Measurements from ENCODE around the gene ERBIN. TPM values are rescaled to one million over a fixed set of nuclear protein-coding genes. Genes with fewer than 3 reads are reported as not detected.

The ERBIN gene
- polyA plus RNA-seq, 1 donor from 2014 or later, result 28.4 TPM

- no peak for TF ChIP-seq RAD21 (conservative IDR thresholded peaks at IDR 0.05)
- H2AFZ ChIP-seq (ENCODE audit: low read depth, low read length), result no peak overlapping the region
- no peaks in the 10 kb centered on the region for H3K9me2 ChIP-seq (ENCODE audit: insufficient read depth, low read length)
- no peaks in the 10 kb centered on the region for H3F3A ChIP-seq (ENCODE audit: insufficient read depth, low read length, poor library complexity, severe bottlenecking)
- no peaks in the 10 kb centered on the region for H3K9me3 ChIP-seq (ENCODE audit: low read length)
- H3K4me3 ChIP-seq (ENCODE audit: low read length), result no peak overlapping the region
- H3K9ac ChIP-seq (ENCODE audit: low read length), result no peak overlapping the region
- no peaks in the 10 kb centered on the region for H4K20me1 ChIP-seq (ENCODE audit: insufficient read depth)
- H3K27me3 ChIP-seq (ENCODE audit: insufficient read depth, low read depth, low read length), result no peaks in the 10 kb centered on the region
- H3K36me3 ChIP-seq (ENCODE audit: insufficient read depth, low read length), result peaks cover 5% of the 10 kb centered on the region
- H3K79me2 ChIP-seq (replicated peaks; ENCODE audit: insufficient read depth, low read length), result no peaks in the 10 kb centered on the region
- H3K4me2 ChIP-seq (ENCODE audit: low read length), result no peak overlapping the region
- no peak overlapping the region for H3K27ac ChIP-seq (ENCODE audit: low read length)
Observed at GRCh38 chr5:66021585-66021984, 95.2 kb downstream of the ERBIN start.

DNA sequence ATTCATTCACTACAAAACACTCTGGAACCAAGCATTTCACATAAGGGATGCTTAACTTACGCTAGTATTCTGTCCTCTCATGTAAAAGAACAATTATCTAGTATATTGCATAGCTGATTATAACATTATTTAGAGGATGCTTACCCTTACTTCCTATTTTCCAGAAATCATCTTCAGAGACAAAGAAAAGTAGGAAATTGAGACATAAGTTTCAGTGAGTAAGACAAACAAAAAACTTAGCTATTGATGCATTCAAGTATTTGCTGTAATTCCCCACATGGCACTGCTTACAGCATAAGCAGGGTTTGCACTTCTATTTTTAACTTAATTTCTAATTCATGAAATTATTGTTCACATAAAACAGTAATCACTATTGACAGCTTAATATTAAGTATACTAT is 112.9 kb downstream of the ERBIN start:
- Histone ChIP-seq H3K36me3 (ENCODE audit: insufficient read depth, low read length) (no peaks in the 10 kb centered on the region), H3K27me3 (ENCODE audit: insufficient read depth, low read depth, low read length) (no peaks in the 10 kb centered on the region), H2AFZ (ENCODE audit: low read depth, low read length) (no peak overlapping the region), H3K27ac (ENCODE audit: low read length) (no peak overlapping the region), H4K20me1 (ENCODE audit: insufficient read depth) (no peaks in the 10 kb centered on the region), H3K9me3 (ENCODE audit: low read length) (no peaks in the 10 kb centered on the region), H3K79me2 (replicated peaks; ENCODE audit: insufficient read depth, low read length) (no peaks in the 10 kb centered on the region), H3K4me2 (ENCODE audit: low read length) (no peak overlapping the region), H3K9me2 (ENCODE audit: insufficient read depth, low read length) (no peaks in the 10 kb centered on the region), H3K9ac (ENCODE audit: low read length) (no peak overlapping the region), H3F3A (ENCODE audit: insufficient read depth, low read length, poor library complexity, severe bottlenecking) (no peaks in the 10 kb centered on the region), H3K4me3 (ENCODE audit: low read length) (no peak overlapping the region)
- TF ChIP-seq RAD21 (conservative IDR thresholded peaks at IDR 0.05) (no peak), EZH2 (IDR thresholded peaks at IDR 0.05; ENCODE audit: borderline replicate concordance, insufficient read depth, low read length, poor library complexity, severe bottlenecking) (no peak), EP300 (conservative IDR thresholded peaks at IDR 0.05; ENCODE audit: poor library complexity, severe bottlenecking) (no peak), CTCF (IDR thresholded peaks at IDR 0.05; ENCODE audit: poor library complexity, severe bottlenecking) (no peak), REST (IDR thresholded peaks at IDR 0.05; ENCODE audit: borderline replicate concordance) (no peak), SMC3 (conservative IDR thresholded peaks at IDR 0.05; ENCODE audit: poor library complexity) (no peak), MXI1 (conservative IDR thresholded peaks at IDR 0.05; ENCODE audit: poor library complexity, severe bottlenecking) (no peak), TAF1 (IDR thresholded peaks at IDR 0.05; ENCODE audit: low read depth) (no peak), POLR2AphosphoS5 (IDR thresholded peaks at IDR 0.05) (no peak)

DNA sequence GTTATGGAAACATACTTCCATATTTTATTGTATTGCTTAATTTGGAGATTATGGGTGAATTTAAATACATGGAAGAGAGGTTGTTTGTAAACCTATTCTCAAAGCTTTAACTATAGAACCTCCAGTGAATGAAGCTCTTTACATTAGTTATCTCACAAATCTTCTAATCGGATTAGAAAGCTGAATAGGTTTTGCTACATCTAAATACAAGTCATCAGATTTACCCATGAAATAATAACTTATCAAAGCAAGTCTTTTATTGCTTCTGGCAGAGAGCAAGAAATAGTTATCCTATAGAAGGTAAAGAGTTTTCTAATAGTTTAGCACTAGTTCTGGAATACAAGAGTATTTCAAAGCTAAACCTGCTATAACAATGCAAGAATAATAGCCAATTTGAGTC is 113.3 kb downstream of the ERBIN start:
- H3K9ac ChIP-seq (ENCODE audit: low read length), result no peak overlapping the region
- no peak overlapping the region for H2AFZ ChIP-seq (ENCODE audit: low read depth, low read length)
- H3K4me3 ChIP-seq (ENCODE audit: low read length), result no peak overlapping the region
- H3K36me3 ChIP-seq (ENCODE audit: insufficient read depth, low read length), result no peaks in the 10 kb centered on the region
- no peak overlapping the region for H3K27ac ChIP-seq (ENCODE audit: low read length)
- no peaks in the 10 kb centered on the region for H3K9me3 ChIP-seq (ENCODE audit: low read length)
- H3K79me2 ChIP-seq (replicated peaks; ENCODE audit: insufficient read depth, low read length), result no peaks in the 10 kb centered on the region
- H3K27me3 ChIP-seq (ENCODE audit: insufficient read depth, low read depth, low read length), result no peaks in the 10 kb centered on the region
- H4K20me1 ChIP-seq (ENCODE audit: insufficient read depth), result no peaks in the 10 kb centered on the region
- no peaks in the 10 kb centered on the region for H3K9me2 ChIP-seq (ENCODE audit: insufficient read depth, low read length)
- no peak overlapping the region for H3K4me2 ChIP-seq (ENCODE audit: low read length)
- no peaks in the 10 kb centered on the region for H3F3A ChIP-seq (ENCODE audit: insufficient read depth, low read length, poor library complexity, severe bottlenecking)
- TF ChIP-seq CTCF (IDR thresholded peaks at IDR 0.05; ENCODE audit: poor library complexity, severe bottlenecking), result no peak
- TF ChIP-seq RAD21 (conservative IDR thresholded peaks at IDR 0.05), result no peak
- TF ChIP-seq MXI1 (conservative IDR thresholded peaks at IDR 0.05; ENCODE audit: poor library complexity, severe bottlenecking), result no peak
- no peak for TF ChIP-seq REST (IDR thresholded peaks at IDR 0.05; ENCODE audit: borderline replicate concordance)
- no peak for TF ChIP-seq EZH2 (IDR thresholded peaks at IDR 0.05; ENCODE audit: borderline replicate concordance, insufficient read depth, low read length, poor library complexity, severe bottlenecking)
- no peak for TF ChIP-seq SMC3 (conservative IDR thresholded peaks at IDR 0.05; ENCODE audit: poor library complexity)
- TF ChIP-seq POLR2AphosphoS5 (IDR thresholded peaks at IDR 0.05), result no peak
- no peak for TF ChIP-seq TAF1 (IDR thresholded peaks at IDR 0.05; ENCODE audit: low read depth)
- no peak for TF ChIP-seq EP300 (conservative IDR thresholded peaks at IDR 0.05; ENCODE audit: poor library complexity, severe bottlenecking)
